ENCODE measurements around the gene ABHD12. TPM values are rescaled to one million over a fixed set of nuclear protein-coding genes. Genes with fewer than 3 reads are reported as not detected.

The ABHD12 gene
- total and polyA plus RNA-seq, 2 donors (not counting 1 experiment from before 2014, with no cell fraction given) = 9.6 to 28.3 TPM

GRCh38 chr20:25297141-25297905 is 93.3 kb downstream of the ABHD12 start:
- intact Hi-C loops (cut with micrococcal nuclease) = no loop called here
- Mint-ChIP-seq H3K4me3 (no peak overlapping the region), H3K4me1 (peaks cover 11% of the 10 kb centered on the region), H3K27ac (peak overlapping the region; percentile 15), H3K27me3 (no peaks in the 10 kb centered on the region), H3K9me3 (ENCODE audit: insufficient read depth) (no peaks in the 10 kb centered on the region)
- ATAC-seq (ENCODE audit: low read depth) (no peak), DNase-seq (no peak)
- no peaks in the 10 kb centered on the region for H3K79me2 ChIP-seq (ENCODE audit: control insufficient read depth, insufficient read depth, low read length)
- H3K36me3 ChIP-seq (replicated peaks in 1 of 2; ENCODE audit: control extremely low read depth in 1 of 2, control insufficient read depth in 1 of 2, extremely low read depth in 1 of 2, insufficient read depth in 2 of 2, low read length in 1 of 2) = peaks cover 0 to 6% of the 10 kb centered on the region in 2 experiments
- H2AFZ ChIP-seq (ENCODE audit: insufficient read depth, low read depth, low read length, poor library complexity, severe bottlenecking) = no peak overlapping the region
- H3K9ac ChIP-seq (ENCODE audit: low read length) = no peak overlapping the region
- ChIA-PET POLR2A (no interaction called here), CTCF (interaction anchor here (1.0 to 5.1 kb wide), 2 partner anchors 25 to 103 kb away, joined by 3 to 133 read pairs; no protein-coding TSS in a partner anchor)
- no peak overlapping the region for H3K27ac ChIP-seq (ENCODE audit: low read length in 2 of 2)
- H3K4me2 ChIP-seq (replicated peaks; ENCODE audit: low read depth, low read length, poor library complexity, severe bottlenecking) = no peak overlapping the region
- peaks cover 0 to 18% of the 10 kb centered on the region in 2 donors for H3K4me1 ChIP-seq (ENCODE audit: control insufficient read depth in 2 of 2, insufficient read depth in 2 of 2, low read length in 2 of 2)
- H3K4me3 ChIP-seq (ENCODE audit: control extremely low read depth in 1 of 5, extremely low read depth in 1 of 5, insufficient read depth in 1 of 5, low read depth in 2 of 5, low read length in 4 of 5) = no peak overlapping the region
- no peaks in the 10 kb centered on the region for H3K9me3 ChIP-seq (ENCODE audit: control extremely low read depth in 1 of 3, control insufficient read depth in 2 of 3, insufficient read depth in 1 of 3, low read length in 2 of 3)
- no peaks in the 10 kb centered on the region for H4K20me1 ChIP-seq (ENCODE audit: control insufficient read depth, insufficient read depth, low read length, poor library complexity, severe bottlenecking)
- TF ChIP-seq CTCF (IDR thresholded peaks at IDR 0.05) (no peak), EZH2 (IDR thresholded peaks at IDR 0.05; ENCODE audit: borderline replicate concordance, insufficient read depth, low read depth, low read length, poor library complexity, severe bottlenecking) (no peak)
- H3K27me3 ChIP-seq (replicated peaks in 1 of 4; ENCODE audit: control extremely low read depth in 1 of 4, control insufficient read depth in 3 of 4, insufficient read depth in 4 of 4, low read length in 3 of 4) = no peaks in the 10 kb centered on the region
- 89% methylated on average over 9 of the region's 10 CpGs for WGBS (ENCODE audit: insufficient coverage)
